Natural killer cell (primary cell): ENCODE data around the gene CDK1. TPM values are rescaled to one million over a fixed set of nuclear protein-coding genes. Genes with fewer than 3 reads are reported as not detected.
"Not testable (repeated sequence)": the region's sequence is repeated elsewhere in the genome, so short reads cannot be mapped to it uniquely, and the experiment has no call there.

Experiments
- ATAC-seq, 3 donors: fragments of 150-1000 bp in 2 of 3; fragments of 200-7000 bp in 1 of 3; cut with Tn5 transposase; 1 replicate in 1 of 3; 2 replicates in 2 of 3; pipeline ENCODE4 v1.10.0; 2021; ENCODE audit warnings: mild to moderate bottlenecking in 2 of 3, moderate library complexity in 2 of 3
- DNase-seq, 2 donors: peaks; one replicate each; pipeline versions ENCODE4 v3.0.0 to v3.0.0-alpha.2; 2013 to 2021; ENCODE audit warnings: mixed read lengths in 1 of 2
- H3K27ac ChIP-seq: one replicate; pipeline ENCODE4 v1.5.1; 2013; ENCODE audit warnings: mild to moderate bottlenecking, low read length
- H3K27me3 ChIP-seq: one replicate; pipeline ENCODE4 v1.6.1; 2013; ENCODE audit warnings: low read length; ENCODE audit not compliant: control insufficient read depth, insufficient read depth
- H3K36me3 ChIP-seq: one replicate; pipeline ENCODE4 v1.6.1; 2013; ENCODE audit warnings: low read length; ENCODE audit not compliant: control insufficient read depth, insufficient read depth
- H3K4me1 ChIP-seq: one replicate; pipeline ENCODE4 v1.6.1; 2013; ENCODE audit warnings: low read length; ENCODE audit not compliant: control insufficient read depth, insufficient read depth
- H3K4me3 ChIP-seq: one replicate; pipeline ENCODE4 v1.5.1; 2013; ENCODE audit warnings: low read length
- H3K9me3 ChIP-seq: one replicate; pipeline ENCODE4 v1.6.1; 2013; ENCODE audit warnings: low read length; ENCODE audit not compliant: control insufficient read depth, insufficient read depth
- H3K27ac Mint-ChIP-seq, 2 donors: one replicate each; pipeline ENCODE4 v1.8.0; 2022; ENCODE audit warnings: mild to moderate bottlenecking in 2 of 2, mixed read lengths in 2 of 2, moderate library complexity in 1 of 2
- H3K27me3 Mint-ChIP-seq, 2 donors: one replicate each; pipeline ENCODE4 v1.8.0; 2022; ENCODE audit warnings: low read depth in 2 of 2, mixed read lengths in 2 of 2
- H3K36me3 Mint-ChIP-seq: one replicate; pipeline ENCODE4 v1.8.0; 2022; ENCODE audit warnings: mixed read lengths
- H3K4me1 Mint-ChIP-seq, 2 donors: one replicate each; pipeline ENCODE4 v1.8.0; 2022; ENCODE audit warnings: mixed read lengths in 2 of 2
- H3K4me3 Mint-ChIP-seq: one replicate; pipeline ENCODE4 v1.8.0; 2022; ENCODE audit warnings: mild to moderate bottlenecking, moderate library complexity, mixed read lengths
- H3K9me3 Mint-ChIP-seq, 2 donors: one replicate each; pipeline ENCODE4 v1.8.0; 2022; ENCODE audit warnings: mixed read lengths in 2 of 2
- whole genome bisulfite sequencing: methylation state at CpG from one replicate; pipeline ENCODE4 v1.1.7; 2013; ENCODE audit warnings: missing lambda C conversion rate; ENCODE audit not compliant: insufficient coverage; 5-methylcytosine and 5-hydroxymethylcytosine counted together
- intact Hi-C: fragments of 100-400 bp; cut with micrococcal nuclease; formaldehyde crosslinking; loops from one replicate; pipeline ENCODE4 v1.14.2; 2022
- total RNA-seq, 4 donors: library from RNA; stranded (reverse); fragments of 120-200 nt in 1 of 4; gene quantifications; one replicate each; pipeline versions ENCODE4 v1.2.3 to v1.2.4, GENCODE V29; 2013 to 2022
- TF ChIP-seq, protein P1 (sequence below): fragments of 200-600 bp; IDR thresholded peaks from one replicate; pipeline ENCODE4 v1.8.0; 2022; ENCODE audit warnings: antibody characterized with exemption

CDK1 gene
- total RNA-seq, 3 donors from 2014 or later (not counting 1 experiment from before 2014, with no cell fraction given): 1.1 to 2.4 (median 1.9) TPM

GRCh38 chr10:60823324-60823723, 45.0 kb downstream of the CDK1 start:
- intact Hi-C loops: no loop called here
- WGBS: no CpG with 5 or more reads among the region's 1 CpG
- H3K4me1 ChIP-seq: no peaks in the 10 kb centered on the region
- DNase-seq (no peak), ATAC-seq (no peak)
- H3K4me3 Mint-ChIP-seq: no peak overlapping the region
- peaks cover 0 to 7% of the 10 kb centered on the region in 2 donors for H3K27me3 Mint-ChIP-seq
- H3K27ac Mint-ChIP-seq: no peak overlapping the region
- peaks cover 12 to 16% of the 10 kb centered on the region in 2 donors for H3K4me1 Mint-ChIP-seq
- no peaks in the 10 kb centered on the region for H3K9me3 Mint-ChIP-seq
- no peaks in the 10 kb centered on the region for H3K36me3 Mint-ChIP-seq
- no peak overlapping the region for H3K4me3 ChIP-seq
- no peak overlapping the region for H3K27ac ChIP-seq
- TF ChIP-seq, protein P1, sequence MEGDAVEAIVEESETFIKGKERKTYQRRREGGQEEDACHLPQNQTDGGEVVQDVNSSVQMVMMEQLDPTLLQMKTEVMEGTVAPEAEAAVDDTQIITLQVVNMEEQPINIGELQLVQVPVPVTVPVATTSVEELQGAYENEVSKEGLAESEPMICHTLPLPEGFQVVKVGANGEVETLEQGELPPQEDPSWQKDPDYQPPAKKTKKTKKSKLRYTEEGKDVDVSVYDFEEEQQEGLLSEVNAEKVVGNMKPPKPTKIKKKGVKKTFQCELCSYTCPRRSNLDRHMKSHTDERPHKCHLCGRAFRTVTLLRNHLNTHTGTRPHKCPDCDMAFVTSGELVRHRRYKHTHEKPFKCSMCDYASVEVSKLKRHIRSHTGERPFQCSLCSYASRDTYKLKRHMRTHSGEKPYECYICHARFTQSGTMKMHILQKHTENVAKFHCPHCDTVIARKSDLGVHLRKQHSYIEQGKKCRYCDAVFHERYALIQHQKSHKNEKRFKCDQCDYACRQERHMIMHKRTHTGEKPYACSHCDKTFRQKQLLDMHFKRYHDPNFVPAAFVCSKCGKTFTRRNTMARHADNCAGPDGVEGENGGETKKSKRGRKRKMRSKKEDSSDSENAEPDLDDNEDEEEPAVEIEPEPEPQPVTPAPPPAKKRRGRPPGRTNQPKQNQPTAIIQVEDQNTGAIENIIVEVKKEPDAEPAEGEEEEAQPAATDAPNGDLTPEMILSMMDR: no peak
- H3K9me3 ChIP-seq: no peaks in the 10 kb centered on the region
- no peaks in the 10 kb centered on the region for H3K27me3 ChIP-seq
- H3K36me3 ChIP-seq: no peaks in the 10 kb centered on the region

GRCh38 chr10:60825520-60825919, 47.2 kb downstream of the CDK1 start:
- H3K36me3 Mint-ChIP-seq: no peaks in the 10 kb centered on the region
- no peaks in the 10 kb centered on the region for H3K9me3 ChIP-seq
- no peak overlapping the region for H3K27ac ChIP-seq
- H3K9me3 Mint-ChIP-seq: no peaks in the 10 kb centered on the region
- H3K4me1 Mint-ChIP-seq: peaks cover under 1 to 2% of the 10 kb centered on the region in 2 donors
- H3K4me3 Mint-ChIP-seq: no peak overlapping the region
- no peaks in the 10 kb centered on the region for H3K4me1 ChIP-seq
- no peaks in the 10 kb centered on the region for H3K36me3 ChIP-seq
- ATAC-seq (no peak), DNase-seq (no peak)
- no peak overlapping the region for H3K27ac Mint-ChIP-seq
- peaks cover 0 to 14% of the 10 kb centered on the region in 2 donors for H3K27me3 Mint-ChIP-seq
- 93% methylated on average over 4 of the region's 4 CpGs for whole genome bisulfite sequencing
- intact Hi-C loops: no loop called here
- no peak overlapping the region for H3K4me3 ChIP-seq
- no peaks in the 10 kb centered on the region for H3K27me3 ChIP-seq
- TF ChIP-seq, protein P1: no peak

GRCh38 chr10:60827791-60828488, 49.7 kb downstream of the CDK1 start:
- Mint-ChIP-seq H3K36me3 (no peaks in the 10 kb centered on the region), H3K27ac (no peak overlapping the region), H3K4me1 (no peaks in the 10 kb centered on the region), H3K27me3 (peaks cover 0 to 14% of the 10 kb centered on the region in 2 donors), H3K9me3 (no peaks in the 10 kb centered on the region), H3K4me3 (no peak overlapping the region)
- no peaks in the 10 kb centered on the region for H3K9me3 ChIP-seq
- DNase-seq (no peak), ATAC-seq (no peak)
- no peaks in the 10 kb centered on the region for H3K4me1 ChIP-seq
- WGBS: 68% methylated on average over 5 of the region's 5 CpGs
- no peak overlapping the region for H3K4me3 ChIP-seq
- no peaks in the 10 kb centered on the region for H3K36me3 ChIP-seq
- H3K27me3 ChIP-seq: no peaks in the 10 kb centered on the region
- no peak overlapping the region for H3K27ac ChIP-seq
- intact Hi-C loops: no loop called here
- TF ChIP-seq, protein P1: no peak

- Histone ChIP-seq H3K27me3 (no peaks in the 10 kb centered on the region), H3K9me3 (no peaks in the 10 kb centered on the region), H3K4me3 (no peak overlapping the region), H3K27ac (no peak overlapping the region), H3K36me3 (no peaks in the 10 kb centered on the region), H3K4me1 (no peaks in the 10 kb centered on the region)
- H3K9me3 Mint-ChIP-seq: no peaks in the 10 kb centered on the region
- TF ChIP-seq, protein P1: no peak
- ATAC-seq: no peak
- peaks cover 0 to 14% of the 10 kb centered on the region in 2 donors for H3K27me3 Mint-ChIP-seq
- no peak for DNase-seq
- no peaks in the 10 kb centered on the region for H3K36me3 Mint-ChIP-seq
- no peak overlapping the region for H3K27ac Mint-ChIP-seq
- intact Hi-C loops: no loop called here
- no CpG with 5 or more reads among the region's 1 CpG for WGBS
- no peaks in the 10 kb centered on the region for H3K4me1 Mint-ChIP-seq
- no peak overlapping the region for H3K4me3 Mint-ChIP-seq
Observed at GRCh38 chr10:60828489-60828852, 50.2 kb downstream of the CDK1 start.

GRCh38 chr10:60832136-60832535, 53.9 kb downstream of the CDK1 start:
- H3K27ac Mint-ChIP-seq, H3K36me3 Mint-ChIP-seq, H3K9me3 Mint-ChIP-seq, intact Hi-C loops, H3K27ac ChIP-seq, H3K4me3 Mint-ChIP-seq, H3K4me1 ChIP-seq, H3K4me1 Mint-ChIP-seq, H3K36me3 ChIP-seq, H3K4me3 ChIP-seq, DNase-seq, H3K27me3 ChIP-seq, H3K9me3 ChIP-seq, ATAC-seq: not testable (repeated sequence)
- WGBS: 92% methylated on average over 4 of the region's 4 CpGs
- H3K27me3 Mint-ChIP-seq: peaks cover 0 to 14% of the 10 kb centered on the region in 2 donors
